Astrocyte (in vitro differentiated cells and primary cell): ENCODE results near the gene ZBTB18. TPM values are rescaled to one million over a fixed set of nuclear protein-coding genes. Genes with fewer than 3 reads are reported as not detected.

ENCODE experiments used
- DNase-seq: peaks from one replicate; pipeline ENCODE4 v3.0.0-alpha.2; 2010; ENCODE audit warnings: low read depth
- FAIRE-seq: peaks from 2 replicates; lab custom pipeline; 2011; peaks lifted over from hg19 to GRCh38; lab: Jason Lieb, UNC
- H2AFZ ChIP-seq: 2 replicates; pipeline ENCODE4 v1.6.0; 2012; ENCODE audit warnings: low read depth, low read length, inconsistent platforms
- H3K27ac ChIP-seq: 2 replicates; pipeline ENCODE4 v1.5.1; 2011; ENCODE audit warnings: low read depth, low read length, inconsistent platforms
- H3K27me3 ChIP-seq: 2 replicates; pipeline ENCODE4 v1.6.0; 2011; ENCODE audit warnings: low read length, inconsistent platforms; ENCODE audit not compliant: insufficient read depth
- H3K36me3 ChIP-seq: 2 replicates; pipeline ENCODE4 v1.5.1; 2011; ENCODE audit warnings: low read length, inconsistent platforms; ENCODE audit not compliant: insufficient read depth
- H3K4me1 ChIP-seq: 2 replicates; pipeline ENCODE4 v1.5.1; 2011; ENCODE audit warnings: low read length, inconsistent platforms; ENCODE audit not compliant: insufficient read depth
- H3K4me2 ChIP-seq: 2 replicates; pipeline ENCODE4 v1.6.0; 2012; ENCODE audit warnings: low read length, inconsistent platforms
- H3K4me3 ChIP-seq: 2 replicates; pipeline ENCODE4 v1.5.1; 2011; ENCODE audit warnings: low read depth, mild to moderate bottlenecking, low read length, inconsistent platforms; ENCODE audit not compliant: insufficient read depth
- H3K79me2 ChIP-seq: 2 replicates; pipeline ENCODE4 v1.6.0; 2012; ENCODE audit warnings: mild to moderate bottlenecking, low read length, inconsistent platforms; ENCODE audit not compliant: insufficient read depth
- H3K9ac ChIP-seq: 2 replicates; pipeline ENCODE4 v1.6.0; 2012; ENCODE audit warnings: mild to moderate bottlenecking, low read length, inconsistent platforms
- H3K9me3 ChIP-seq: 2 replicates; pipeline ENCODE4 v1.5.1; 2012; ENCODE audit warnings: low read depth, mild to moderate bottlenecking, low read length, inconsistent platforms; ENCODE audit not compliant: insufficient read depth
- H4K20me1 ChIP-seq: 2 replicates; pipeline ENCODE4 v1.6.0; 2012; ENCODE audit warnings: low read length, inconsistent platforms; ENCODE audit not compliant: insufficient read depth
- H3K27ac Mint-ChIP-seq: one replicate; pipeline ENCODE4 v1.8.0; 2021; ENCODE audit warnings: mild to moderate bottlenecking, mixed read lengths; ENCODE audit not compliant: unreplicated experiment
- H3K27me3 Mint-ChIP-seq: one replicate; pipeline ENCODE4 v1.8.0; 2021; ENCODE audit warnings: low read depth, mixed read lengths; ENCODE audit not compliant: unreplicated experiment
- H3K36me3 Mint-ChIP-seq: one replicate; pipeline ENCODE4 v1.8.0; 2021; ENCODE audit warnings: low read depth, mixed read lengths; ENCODE audit not compliant: unreplicated experiment
- H3K4me1 Mint-ChIP-seq: one replicate; pipeline ENCODE4 v1.8.0; 2021; ENCODE audit warnings: low read depth, mixed read lengths; ENCODE audit not compliant: unreplicated experiment
- H3K4me3 Mint-ChIP-seq: one replicate; pipeline ENCODE4 v1.8.0; 2021; ENCODE audit warnings: mild to moderate bottlenecking, moderate library complexity, mixed read lengths; ENCODE audit not compliant: unreplicated experiment
- H3K9me3 Mint-ChIP-seq: one replicate; pipeline ENCODE4 v1.8.0; 2021; ENCODE audit warnings: mild to moderate bottlenecking, mixed read lengths; ENCODE audit not compliant: unreplicated experiment
- CTCF ChIP-seq: IDR thresholded peaks from 2 replicates; pipeline ENCODE4 v1.5.1; 2011; ENCODE audit warnings: low read depth, mild to moderate bottlenecking, inconsistent platforms, low read length, moderate library complexity; ENCODE audit not compliant: insufficient read depth
- EZH2 ChIP-seq: IDR thresholded peaks from 2 replicates; pipeline ENCODE4 v1.6.1; 2012; ENCODE audit warnings: mild to moderate bottlenecking, low read length, inconsistent platforms; ENCODE audit not compliant: insufficient read depth
- total RNA-seq: library from RNA; stranded (reverse); gene quantifications from 2 replicates; pipeline ENCODE4 v1.2.1, GENCODE V29; 2021

Gene ZBTB18
- total RNA-seq, 1 donor from 2014 or later, result 19.2 TPM

DNA sequence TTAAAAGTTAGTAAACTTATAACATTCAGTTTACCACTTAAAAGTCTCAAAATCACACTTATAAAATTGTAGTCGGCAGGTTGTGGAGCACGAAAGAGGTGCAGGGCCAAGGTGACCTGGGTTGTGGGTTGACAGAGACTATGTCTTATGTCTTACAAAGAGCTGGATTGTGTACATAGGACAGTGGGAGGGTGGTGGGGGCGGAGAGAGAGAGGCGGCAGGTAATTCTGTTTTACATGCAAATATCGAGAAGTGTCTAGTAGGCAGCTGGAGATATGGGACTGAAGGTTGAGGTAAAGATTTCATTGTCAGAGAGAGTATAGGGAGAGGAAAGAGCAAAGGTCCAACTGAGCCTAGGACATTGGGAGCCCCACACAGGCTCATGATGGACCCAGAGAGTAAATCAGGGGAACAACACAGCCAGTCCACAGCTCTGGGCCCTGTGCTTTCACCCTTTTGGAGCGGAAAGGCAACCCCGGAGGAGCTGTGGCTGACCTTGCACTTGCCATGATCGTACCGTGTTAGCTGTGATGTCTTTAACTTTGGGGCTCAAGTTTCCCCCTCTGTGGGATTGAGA is 28.1 kb upstream of the ZBTB18 start:
- Mint-ChIP-seq H3K4me1 (no peaks in the 10 kb centered on the region), H3K27ac (no peak overlapping the region), H3K4me3 (no peak overlapping the region), H3K9me3 (peaks cover 5% of the 10 kb centered on the region), H3K36me3 (no peaks in the 10 kb centered on the region), H3K27me3 (peaks cover 7% of the 10 kb centered on the region)
- Histone ChIP-seq H3K4me1 (no peaks in the 10 kb centered on the region), H3K36me3 (no peaks in the 10 kb centered on the region), H2AFZ (no peak overlapping the region), H4K20me1 (no peaks in the 10 kb centered on the region), H3K27ac (no peak overlapping the region), H3K27me3 (no peaks in the 10 kb centered on the region), H3K4me3 (no peak overlapping the region), H3K9me3 (no peaks in the 10 kb centered on the region), H3K4me2 (no peak overlapping the region), H3K9ac (no peak overlapping the region), H3K79me2 (no peaks in the 10 kb centered on the region)
- FAIRE-seq (no peak), DNase-seq (no peak)
- TF ChIP-seq CTCF (no peak), EZH2 (no peak)

DNA sequence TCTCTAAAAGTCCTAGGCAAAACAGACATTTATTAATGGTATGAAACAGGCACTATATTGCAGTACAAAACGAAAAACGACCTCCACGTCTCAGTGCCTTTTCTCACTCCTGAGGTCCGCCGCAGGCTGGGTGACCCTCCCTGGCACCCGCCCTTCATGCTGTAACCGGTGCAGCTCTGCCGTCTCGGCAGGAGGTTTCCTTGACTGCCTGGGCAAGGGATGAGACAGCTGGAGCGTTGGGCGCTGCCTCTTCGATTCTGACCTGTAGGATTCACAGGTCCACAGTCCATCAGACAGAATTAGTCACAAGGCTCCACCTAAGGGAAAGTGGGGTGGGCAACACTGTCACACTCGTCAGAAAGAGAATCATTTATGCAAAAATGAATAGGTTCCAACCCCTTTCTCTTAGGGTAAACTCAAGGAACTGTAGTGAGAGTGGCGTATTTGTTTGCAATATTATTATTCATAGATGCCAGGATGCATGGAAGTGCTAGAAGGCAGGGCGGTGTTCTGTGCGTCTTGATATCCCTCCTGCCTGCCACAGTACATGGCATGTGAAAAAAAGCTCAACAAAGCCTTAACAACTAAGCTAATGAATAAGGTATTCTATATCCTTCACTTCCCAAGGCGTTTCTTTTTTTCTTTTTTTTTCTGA is 23.5 kb upstream of the ZBTB18 start:
- H3K36me3 Mint-ChIP-seq, result no peaks in the 10 kb centered on the region
- H3K27ac Mint-ChIP-seq, result no peak overlapping the region
- H3K79me2 ChIP-seq, result no peaks in the 10 kb centered on the region
- FAIRE-seq, result no peak
- no peak overlapping the region for H3K4me3 ChIP-seq
- H3K4me2 ChIP-seq, result no peak overlapping the region
- H3K9me3 Mint-ChIP-seq, result no peaks in the 10 kb centered on the region
- no peaks in the 10 kb centered on the region for H3K27me3 ChIP-seq
- no peak overlapping the region for H3K27ac ChIP-seq
- no peak for DNase-seq
- no peaks in the 10 kb centered on the region for H4K20me1 ChIP-seq
- H3K27me3 Mint-ChIP-seq, result peaks cover 7% of the 10 kb centered on the region
- no peaks in the 10 kb centered on the region for H3K36me3 ChIP-seq
- H3K9me3 ChIP-seq, result no peaks in the 10 kb centered on the region
- no peak overlapping the region for H3K4me3 Mint-ChIP-seq
- no peak for TF ChIP-seq EZH2
- TF ChIP-seq CTCF, result no peak
- no peaks in the 10 kb centered on the region for H3K4me1 ChIP-seq
- no peak overlapping the region for H3K9ac ChIP-seq
- H2AFZ ChIP-seq, result no peak overlapping the region
- no peaks in the 10 kb centered on the region for H3K4me1 Mint-ChIP-seq

DNA sequence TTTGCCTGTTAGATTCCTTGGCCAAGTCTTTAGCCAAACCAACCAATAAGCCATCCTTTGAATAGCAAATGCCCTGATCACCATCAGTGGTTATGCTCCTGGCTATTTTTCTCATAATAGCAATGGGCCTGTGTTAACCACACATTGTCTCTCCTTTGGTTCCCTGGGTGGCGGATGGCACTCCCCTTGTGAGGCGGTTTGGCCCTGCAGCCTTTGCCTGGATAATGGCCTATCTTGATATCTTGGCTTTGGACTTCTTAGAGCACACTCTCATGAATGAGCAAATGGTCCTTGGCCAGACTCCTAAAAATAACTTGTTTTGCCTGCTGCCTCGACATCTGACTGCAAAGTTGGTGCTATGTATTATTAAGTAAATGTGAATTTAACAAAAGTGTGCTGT is 22.4 kb upstream of the ZBTB18 start:
- Mint-ChIP-seq H3K9me3 (no peaks in the 10 kb centered on the region), H3K36me3 (no peaks in the 10 kb centered on the region), H3K4me3 (no peak overlapping the region), H3K4me1 (no peaks in the 10 kb centered on the region), H3K27me3 (peaks cover 4% of the 10 kb centered on the region), H3K27ac (no peak overlapping the region)
- no peak overlapping the region for H3K27ac ChIP-seq
- H4K20me1 ChIP-seq, result no peaks in the 10 kb centered on the region
- no peaks in the 10 kb centered on the region for H3K36me3 ChIP-seq
- H3K9ac ChIP-seq, result no peak overlapping the region
- no peaks in the 10 kb centered on the region for H3K4me1 ChIP-seq
- TF ChIP-seq EZH2 (no peak), CTCF (no peak)
- FAIRE-seq, result no peak
- no peak overlapping the region for H2AFZ ChIP-seq
- H3K27me3 ChIP-seq, result no peaks in the 10 kb centered on the region
- DNase-seq, result no peak
- no peaks in the 10 kb centered on the region for H3K79me2 ChIP-seq
- H3K4me2 ChIP-seq, result no peak overlapping the region
- H3K4me3 ChIP-seq, result no peak overlapping the region
- H3K9me3 ChIP-seq, result no peaks in the 10 kb centered on the region
